Measurements from ENCODE around the gene S100A2.

DNA sequence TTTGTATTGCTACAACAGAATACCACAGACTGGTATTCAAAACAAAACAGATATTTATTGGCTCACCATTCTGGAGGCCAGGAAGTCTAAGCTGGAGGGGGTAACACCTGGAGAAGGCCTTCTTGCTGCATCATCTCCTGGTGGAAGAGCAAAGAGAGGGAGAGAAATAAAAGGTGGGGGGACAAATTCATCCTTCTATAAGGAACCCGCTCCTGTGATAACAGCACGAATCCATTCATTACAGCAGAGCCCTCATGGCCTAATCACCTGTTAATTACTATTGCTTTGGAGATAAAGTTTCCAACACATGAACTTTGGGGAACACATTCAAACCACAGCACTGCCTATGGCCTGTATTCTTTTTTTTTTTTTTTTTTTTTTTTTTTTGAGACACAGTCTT, 5.4 kb downstream of the S100A2 start:
- TF ChIP-seq, protein P1, sequence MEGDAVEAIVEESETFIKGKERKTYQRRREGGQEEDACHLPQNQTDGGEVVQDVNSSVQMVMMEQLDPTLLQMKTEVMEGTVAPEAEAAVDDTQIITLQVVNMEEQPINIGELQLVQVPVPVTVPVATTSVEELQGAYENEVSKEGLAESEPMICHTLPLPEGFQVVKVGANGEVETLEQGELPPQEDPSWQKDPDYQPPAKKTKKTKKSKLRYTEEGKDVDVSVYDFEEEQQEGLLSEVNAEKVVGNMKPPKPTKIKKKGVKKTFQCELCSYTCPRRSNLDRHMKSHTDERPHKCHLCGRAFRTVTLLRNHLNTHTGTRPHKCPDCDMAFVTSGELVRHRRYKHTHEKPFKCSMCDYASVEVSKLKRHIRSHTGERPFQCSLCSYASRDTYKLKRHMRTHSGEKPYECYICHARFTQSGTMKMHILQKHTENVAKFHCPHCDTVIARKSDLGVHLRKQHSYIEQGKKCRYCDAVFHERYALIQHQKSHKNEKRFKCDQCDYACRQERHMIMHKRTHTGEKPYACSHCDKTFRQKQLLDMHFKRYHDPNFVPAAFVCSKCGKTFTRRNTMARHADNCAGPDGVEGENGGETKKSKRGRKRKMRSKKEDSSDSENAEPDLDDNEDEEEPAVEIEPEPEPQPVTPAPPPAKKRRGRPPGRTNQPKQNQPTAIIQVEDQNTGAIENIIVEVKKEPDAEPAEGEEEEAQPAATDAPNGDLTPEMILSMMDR (conservative IDR thresholded peaks at IDR 0.05; ENCODE audit: low read length), result no peak
- TF ChIP-seq EZH2phosphoT487 (IDR thresholded peaks at IDR 0.05; ENCODE audit: borderline replicate concordance), result no peak
